GM19035 (cell line): ENCODE data around the gene ATP6V1D.
"Not testable (repeated sequence)": the region's sequence is repeated elsewhere in the genome, so short reads cannot be mapped to it uniquely, and the experiment has no call there.

Source experiments
- ATAC-seq: cut with Tn5 transposase; IDR thresholded peaks from one replicate; pipeline ENCODE4 v1.9.1; 2021; ENCODE audit not compliant: unreplicated experiment

Gene ATP6V1D

GRCh38 chr14:67371247-67372148 lies 11.9 kb upstream of the ATP6V1D start:
- ATAC-seq: no peak

GRCh38 chr14:67370830-67371229 lies 11.2 kb upstream of the ATP6V1D start:
- no peak for ATAC-seq

DNA sequence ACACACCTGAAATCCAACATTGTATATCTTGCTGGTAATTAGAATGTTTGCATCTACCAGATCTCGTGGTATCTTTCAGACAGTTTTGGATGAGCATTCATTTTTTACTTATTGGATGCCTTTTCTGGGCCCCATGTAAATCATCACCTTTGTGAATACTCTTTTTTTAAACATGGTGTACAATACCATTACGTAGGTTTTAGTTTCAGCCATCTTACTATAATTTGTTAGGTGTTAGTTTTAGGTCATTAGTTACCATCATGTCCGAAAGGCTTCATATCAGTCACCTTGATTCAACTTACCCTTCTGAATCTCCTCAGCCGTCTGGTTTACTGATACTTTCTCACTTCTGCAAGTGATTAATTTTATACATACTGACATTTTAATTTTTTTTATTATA lies 5.9 kb upstream of the ATP6V1D start:
- no peak for ATAC-seq

- ATAC-seq: peak; percentile 22
Measured at GRCh38 chr14:67360470-67361206, 1.0 kb upstream of the ATP6V1D start.

GRCh38 chr14:67358924-67359774 lies 455 bp downstream of the ATP6V1D start:
- peak; percentile 0 for ATAC-seq

DNA sequence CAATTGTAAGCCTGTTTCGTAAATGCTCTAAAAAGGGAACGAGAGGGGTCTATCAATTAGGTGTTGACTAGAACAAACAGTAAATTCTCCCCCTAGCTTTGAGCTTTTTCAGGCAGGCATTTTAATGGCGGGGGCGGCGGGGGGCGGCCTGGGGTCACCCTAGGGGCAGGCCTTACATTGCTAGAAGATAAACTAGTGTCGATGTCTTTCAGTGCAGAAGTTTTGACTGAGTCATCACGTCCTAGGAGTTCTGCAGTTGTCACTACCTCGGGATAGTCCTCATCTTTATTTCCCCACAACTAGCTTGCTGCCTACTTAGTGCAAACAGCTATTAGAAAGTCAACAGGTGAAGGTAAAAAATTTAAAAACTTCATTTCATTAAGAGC lies 1.6 kb downstream of the ATP6V1D start:
- no peak for ATAC-seq

DNA sequence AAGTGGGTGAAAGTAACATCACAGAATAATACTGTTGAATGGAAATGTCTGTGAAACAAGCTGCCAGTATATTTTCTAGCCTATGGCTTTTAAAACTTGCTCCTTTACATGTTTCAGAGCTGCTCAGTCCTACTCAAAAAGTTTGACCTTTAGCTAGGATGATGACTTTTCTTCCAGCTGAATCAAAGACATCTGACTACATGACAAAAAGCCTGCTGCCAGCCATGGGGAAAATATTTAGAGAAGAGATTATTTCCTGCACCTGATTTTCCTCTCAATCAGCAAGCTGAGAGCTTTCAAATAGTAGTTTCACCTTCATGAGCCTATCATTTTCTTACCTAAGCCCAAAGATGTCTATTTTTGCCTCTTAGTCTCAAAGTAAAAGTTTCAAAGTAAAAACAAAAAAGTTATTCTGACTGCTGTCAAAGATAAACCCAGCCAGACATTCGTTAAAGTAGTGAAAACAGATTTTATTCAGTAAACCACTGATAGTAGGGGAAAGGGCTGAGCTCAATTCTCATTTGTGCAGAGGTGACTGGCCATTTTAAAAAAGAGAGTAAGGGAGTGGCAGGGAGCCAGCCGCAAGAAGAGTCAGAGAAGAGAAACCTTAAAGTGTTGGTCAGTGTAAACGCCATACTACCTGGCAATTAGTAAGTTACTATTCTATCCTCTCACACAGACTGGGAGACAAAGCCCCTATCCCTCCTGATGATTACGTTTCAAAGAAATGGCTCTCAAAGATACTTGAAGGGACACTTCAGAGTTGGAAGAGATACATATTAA lies 2.2 kb downstream of the ATP6V1D start:
- ATAC-seq: no peak

GRCh38 chr14:67352055-67352454 lies 7.5 kb downstream of the ATP6V1D start:
- no peak for ATAC-seq

DNA sequence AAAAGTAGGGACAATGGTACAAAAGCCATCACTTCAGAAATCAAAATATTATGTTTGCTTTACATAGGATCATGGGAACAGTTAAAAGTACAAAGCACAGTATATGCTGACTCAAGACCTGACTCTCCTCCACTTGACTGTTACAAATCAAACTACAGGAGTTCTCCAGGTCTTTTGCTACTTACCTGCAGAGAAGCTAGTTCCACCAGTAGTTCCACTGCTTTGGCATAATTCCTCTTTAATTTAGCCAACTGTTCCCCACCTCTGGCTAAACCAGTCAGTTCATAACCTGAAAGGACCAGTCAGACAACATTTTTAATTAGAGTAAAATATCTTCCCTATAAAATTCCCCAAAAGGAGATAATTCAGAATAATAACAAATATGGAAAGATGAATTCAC lies 14.0 kb downstream of the ATP6V1D start:
- ATAC-seq: no peak

DNA sequence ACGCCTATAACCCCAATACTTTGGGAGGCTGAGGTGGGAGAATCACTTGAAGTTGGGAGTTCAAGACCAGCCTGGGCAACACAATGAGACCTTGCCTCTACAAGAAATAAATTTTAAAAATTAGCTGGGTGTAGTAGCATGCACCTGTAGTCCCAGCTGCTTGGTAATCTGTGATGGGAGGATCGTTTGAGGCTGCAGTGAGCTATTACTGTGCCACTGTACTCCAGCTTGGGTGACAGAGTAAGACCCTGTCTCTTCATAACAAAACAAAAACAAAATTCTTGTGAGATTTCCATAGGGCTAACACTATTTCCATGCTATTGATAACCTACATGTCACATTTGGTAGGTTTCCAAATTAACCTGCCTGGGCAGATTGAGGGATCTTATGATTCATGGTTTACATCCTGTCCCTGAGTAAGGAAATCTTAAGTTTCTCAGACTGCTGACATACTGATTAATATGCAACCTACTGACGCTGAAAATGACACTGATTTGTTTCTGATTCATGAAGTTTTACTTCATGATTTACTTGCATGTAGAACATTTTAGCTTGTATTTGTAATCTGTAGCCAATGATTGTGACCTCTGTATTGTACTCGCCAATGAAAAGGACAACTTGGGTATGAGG lies 15.9 kb downstream of the ATP6V1D start:
- no peak for ATAC-seq

DNA sequence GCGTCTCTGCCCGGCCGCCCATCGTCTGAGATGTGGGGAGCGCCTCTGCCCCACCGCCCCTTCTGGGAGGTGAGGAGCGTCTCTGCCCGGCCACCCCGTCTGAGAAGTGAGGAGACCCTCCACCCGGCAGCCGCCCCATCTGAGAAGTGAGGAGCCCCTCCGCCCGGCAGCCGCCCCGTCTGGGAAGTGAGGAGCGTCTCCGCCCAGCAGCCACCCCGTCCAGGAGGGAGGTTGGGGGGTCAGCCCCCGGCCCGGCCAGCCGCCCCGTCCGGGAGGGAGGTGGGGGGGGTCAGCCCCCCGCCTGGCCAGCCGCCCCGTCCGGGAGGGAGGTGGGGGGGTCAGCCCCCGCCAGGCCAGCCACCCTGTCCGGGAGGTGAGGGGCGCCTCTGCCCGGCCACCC lies 18.4 kb downstream of the ATP6V1D start:
- ATAC-seq: not testable (repeated sequence)

- no peak for ATAC-seq
Measured at GRCh38 chr14:67335781-67336180, 23.8 kb downstream of the ATP6V1D start.

DNA sequence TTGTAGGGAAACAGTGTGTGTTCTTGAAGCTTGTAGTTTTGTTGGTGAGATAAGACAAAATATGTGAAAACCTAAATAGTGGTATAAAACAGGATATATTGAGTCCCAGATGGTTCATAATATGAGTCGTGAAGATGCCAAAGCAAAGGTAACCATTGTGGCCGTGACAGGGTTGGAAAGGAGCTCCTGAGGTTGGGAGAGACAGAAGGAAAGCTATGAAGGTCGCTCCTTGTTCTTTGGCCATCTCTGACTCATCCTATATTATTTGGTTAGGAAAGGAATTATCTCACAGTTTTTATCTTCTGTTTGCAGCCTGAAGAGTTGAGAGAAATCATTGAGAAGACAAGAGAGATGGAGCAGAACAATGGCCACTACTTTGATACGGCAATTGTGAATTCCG lies 27.1 kb downstream of the ATP6V1D start:
- ATAC-seq: no peak

DNA sequence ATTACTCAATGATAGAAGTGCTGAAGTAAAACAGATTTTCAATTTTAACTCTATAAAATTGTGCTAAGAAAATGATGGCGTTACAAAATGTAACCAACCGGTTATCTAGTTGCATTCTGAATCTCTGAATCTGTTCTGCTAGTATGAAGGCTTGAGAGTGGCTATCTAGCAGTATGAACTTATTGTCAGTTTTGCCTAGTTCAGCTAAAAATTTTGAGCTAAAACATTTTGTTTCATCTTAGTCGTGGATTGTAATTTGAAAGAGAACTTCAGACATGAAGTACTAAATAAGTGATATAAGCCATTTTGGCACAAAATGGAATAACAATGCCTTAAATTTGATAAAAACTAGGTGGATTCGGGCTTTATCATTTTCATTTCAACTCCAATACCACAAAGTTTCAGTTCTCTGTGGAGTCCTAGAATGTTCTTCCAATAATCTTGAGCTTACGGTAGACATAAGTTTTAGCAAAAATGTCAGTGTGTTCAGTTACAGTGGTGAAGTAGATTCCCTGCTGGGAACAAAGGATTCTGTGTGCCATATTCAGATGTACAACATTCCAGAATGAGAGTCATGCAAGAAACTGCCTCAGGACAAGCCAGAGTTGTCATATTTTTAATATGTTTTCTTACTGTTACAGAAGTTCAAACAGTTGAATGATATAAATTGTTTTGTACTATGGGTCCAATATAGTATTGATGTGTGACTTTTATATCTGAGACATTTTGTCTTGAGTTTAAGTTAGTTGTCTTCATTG lies 28.1 kb downstream of the ATP6V1D start:
- no peak for ATAC-seq

GRCh38 chr14:67329666-67330065 lies 29.9 kb downstream of the ATP6V1D start:
- not testable (repeated sequence) for ATAC-seq

DNA sequence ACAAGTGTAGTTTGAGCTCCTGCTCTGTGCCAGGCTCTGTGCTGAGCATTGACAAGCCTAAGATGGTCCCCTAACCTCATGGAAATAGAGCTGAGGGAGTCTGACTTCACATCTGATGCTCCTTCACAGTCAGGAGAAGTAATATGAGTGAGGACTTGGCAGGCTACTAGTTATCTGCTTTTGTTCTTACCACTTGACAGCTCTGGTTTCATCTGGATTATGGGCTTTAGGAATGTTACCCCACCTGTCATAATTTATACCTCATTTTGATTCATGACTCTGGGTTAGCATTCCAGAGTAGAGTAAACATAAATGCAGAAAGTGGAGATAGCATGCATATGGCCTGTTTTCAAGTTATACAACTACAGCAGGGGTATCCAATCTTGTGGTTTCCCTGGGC lies 40.5 kb downstream of the ATP6V1D start:
- no peak for ATAC-seq

GRCh38 chr14:67317822-67318221 lies 41.8 kb downstream of the ATP6V1D start:
- ATAC-seq: no peak

DNA sequence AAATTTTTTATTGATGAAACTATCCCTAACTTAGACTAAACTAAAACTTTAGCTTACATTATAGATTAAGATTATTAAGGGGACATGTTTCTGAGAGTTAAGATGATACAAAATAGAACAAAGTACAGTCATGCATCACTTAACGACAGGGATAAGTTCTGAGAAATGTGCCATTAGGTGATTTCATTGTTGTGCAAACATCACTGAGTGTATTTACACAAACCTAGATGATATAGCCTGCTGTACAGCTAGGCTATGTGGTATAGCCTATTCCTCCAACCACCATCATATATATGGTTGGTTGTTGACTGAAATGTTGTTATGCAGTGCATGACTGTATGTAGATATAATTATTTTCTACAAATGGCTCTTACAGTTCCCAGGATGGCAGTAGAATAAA lies 46.5 kb downstream of the ATP6V1D start:
- no peak for ATAC-seq

DNA sequence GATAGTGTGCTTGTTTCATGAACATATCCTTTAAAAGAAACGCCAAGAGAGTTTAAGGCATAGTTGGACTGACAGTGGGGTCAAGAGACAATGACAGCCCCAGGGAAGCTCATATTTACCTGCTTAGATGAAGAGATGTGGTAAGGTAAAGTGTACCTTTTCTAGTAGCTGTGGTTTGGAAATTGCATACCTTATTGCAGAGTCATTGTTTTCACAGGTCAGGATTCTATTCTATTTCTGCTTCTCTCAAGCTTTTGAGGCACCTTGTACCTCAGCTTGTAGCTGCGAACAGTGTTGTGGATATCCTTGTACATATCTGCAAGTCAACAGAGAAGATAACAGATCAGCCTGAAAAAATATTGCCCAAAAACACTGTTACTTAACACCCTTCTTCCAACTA lies 47.7 kb downstream of the ATP6V1D start:
- ATAC-seq: no peak
